Measurements from ENCODE around the gene CLCN6. TPM values are rescaled to one million over a fixed set of nuclear protein-coding genes. Genes with fewer than 3 reads are reported as not detected.

The CLCN6 gene
- total RNA-seq, 1 donor from 2014 or later: 6.8 TPM

DNA sequence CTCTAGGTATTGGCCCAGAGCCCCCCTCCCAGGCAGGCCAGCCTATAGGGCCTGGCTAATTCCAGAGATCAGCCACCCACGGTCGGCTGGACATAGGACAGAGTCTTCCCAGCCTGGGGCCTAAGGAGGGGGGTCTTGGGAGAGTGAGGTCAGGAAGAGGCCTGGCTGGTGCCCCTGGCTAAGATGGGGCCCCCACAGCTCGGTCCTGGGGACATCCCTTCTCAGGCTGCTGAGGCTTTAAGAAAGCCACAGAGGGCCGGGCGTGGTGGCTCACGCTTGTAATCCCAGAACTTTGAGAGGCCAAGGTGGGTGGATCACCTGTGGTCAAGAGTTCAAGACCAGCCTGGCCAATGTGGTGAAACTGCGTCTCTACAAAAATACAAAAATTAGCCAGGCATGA lies 41.5 kb upstream of the CLCN6 start:
- no peak for TF ChIP-seq CTCF (conservative IDR thresholded peaks at IDR 0.05; ENCODE audit: low read depth, low read length)
- H3K4me3 ChIP-seq (ENCODE audit: low read depth, low read length): no peak overlapping the region
- DNase-seq (ENCODE audit: low read depth): no peak

GRCh38 chr1:11765661-11766428 lies 40.1 kb upstream of the CLCN6 start:
- TF ChIP-seq CTCF (conservative IDR thresholded peaks at IDR 0.05; ENCODE audit: low read depth, low read length): no peak
- H3K4me3 ChIP-seq (ENCODE audit: low read depth, low read length): no peak overlapping the region
- DNase-seq (ENCODE audit: low read depth): no peak

GRCh38 chr1:11766429-11766776 lies 39.6 kb upstream of the CLCN6 start:
- TF ChIP-seq CTCF (conservative IDR thresholded peaks at IDR 0.05; ENCODE audit: low read depth, low read length): no peak

GRCh38 chr1:11767922-11768704 lies 37.9 kb upstream of the CLCN6 start:
- no peak overlapping the region for H3K4me3 ChIP-seq (ENCODE audit: low read depth, low read length)
- TF ChIP-seq CTCF (conservative IDR thresholded peaks at IDR 0.05; ENCODE audit: low read depth, low read length): no peak
- no peak for DNase-seq (ENCODE audit: low read depth)

More at GRCh38 chr1:11766429-11766776, 39.6 kb upstream of the CLCN6 start:
- no peak overlapping the region for H3K4me3 ChIP-seq (ENCODE audit: low read depth, low read length)
- no peak for DNase-seq (ENCODE audit: low read depth)

DNA sequence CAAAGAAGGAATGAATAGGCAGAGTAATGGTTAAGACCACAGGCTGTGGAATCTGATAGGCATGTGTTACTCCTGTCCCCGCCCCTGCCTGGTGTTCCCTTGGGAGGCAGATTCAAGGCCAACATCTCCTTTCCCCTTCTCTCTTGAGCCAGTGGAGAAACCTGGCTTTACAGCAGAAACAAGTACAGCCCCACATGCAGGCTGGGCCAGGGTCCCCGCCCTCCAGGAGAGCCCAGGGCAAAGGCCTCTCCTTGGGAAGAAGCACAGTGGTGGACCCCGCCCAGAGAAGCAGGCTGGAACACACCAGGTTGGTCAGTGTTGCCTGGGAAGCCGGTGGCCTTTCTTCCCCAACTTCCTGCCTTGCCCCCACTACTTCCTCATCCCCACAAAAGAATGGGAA lies 37.2 kb upstream of the CLCN6 start:
- DNase-seq (ENCODE audit: low read depth): no peak
- no peak overlapping the region for H3K4me3 ChIP-seq (ENCODE audit: low read depth, low read length)
- no peak for TF ChIP-seq CTCF (conservative IDR thresholded peaks at IDR 0.05; ENCODE audit: low read depth, low read length)

DNA sequence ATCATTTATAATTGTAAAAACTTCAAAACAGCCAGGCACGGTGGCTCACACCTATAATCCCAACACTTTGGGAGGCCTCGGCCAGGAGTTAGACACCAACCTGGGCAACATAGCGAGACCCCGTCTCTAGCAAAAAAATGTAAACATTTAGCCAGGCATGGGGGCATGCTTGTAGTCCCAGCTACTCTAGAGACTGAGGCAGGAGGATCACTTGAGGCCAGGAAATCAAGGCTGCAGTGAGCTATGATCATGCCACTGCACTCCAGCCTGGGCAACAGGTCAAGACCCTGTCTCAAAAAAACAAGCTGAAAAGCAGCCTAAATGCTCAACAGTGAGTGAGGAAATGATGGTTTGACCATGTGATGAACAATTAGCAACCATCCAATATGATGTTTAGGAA lies 36.7 kb upstream of the CLCN6 start:
- no peak for TF ChIP-seq CTCF (conservative IDR thresholded peaks at IDR 0.05; ENCODE audit: low read depth, low read length)
- no peak for DNase-seq (ENCODE audit: low read depth)
- no peak overlapping the region for H3K4me3 ChIP-seq (ENCODE audit: low read depth, low read length)
